Subcutaneous adipose tissue (tissue), 4 donors: ENCODE results near the gene PCDH12. TPM values are rescaled to one million over a fixed set of nuclear protein-coding genes. Genes with fewer than 3 reads are reported as not detected.

ENCODE experiments used
- CTCF ChIP-seq: fragments of 450-650 bp; IDR thresholded peaks from one replicate; pipeline ENCODE4 v1.5.1; 2016; ENCODE audit warnings: low read depth, mild to moderate bottlenecking, control low read depth, antibody characterized with exemption, moderate library complexity
- total RNA-seq, 4 donors: library from RNA; depleted of rRNA; stranded (reverse); fragments of >200 nt; gene quantifications; one replicate each; pipeline ENCODE4 v1.1.0, GENCODE V29; 2016

The PCDH12 gene
- total RNA-seq, 4 donors from 2014 or later: 2.4 to 5.5 (median 2.5) TPM

- no peak for TF ChIP-seq CTCF
Measured at GRCh38 chr5:141954194-141954593, 3.8 kb downstream of the PCDH12 start.

GRCh38 chr5:141952020-141952419, 6.0 kb downstream of the PCDH12 start:
- no peak for TF ChIP-seq CTCF

GRCh38 chr5:141951332-141951781, 6.6 kb downstream of the PCDH12 start:
- TF ChIP-seq CTCF: no peak

- TF ChIP-seq CTCF: no peak
Measured at GRCh38 chr5:141950207-141951005, 7.6 kb downstream of the PCDH12 start.

- TF ChIP-seq CTCF: no peak
Measured at GRCh38 chr5:141949511-141949910, 8.5 kb downstream of the PCDH12 start.

GRCh38 chr5:141948812-141949211, 9.2 kb downstream of the PCDH12 start:
- TF ChIP-seq CTCF: no peak

DNA sequence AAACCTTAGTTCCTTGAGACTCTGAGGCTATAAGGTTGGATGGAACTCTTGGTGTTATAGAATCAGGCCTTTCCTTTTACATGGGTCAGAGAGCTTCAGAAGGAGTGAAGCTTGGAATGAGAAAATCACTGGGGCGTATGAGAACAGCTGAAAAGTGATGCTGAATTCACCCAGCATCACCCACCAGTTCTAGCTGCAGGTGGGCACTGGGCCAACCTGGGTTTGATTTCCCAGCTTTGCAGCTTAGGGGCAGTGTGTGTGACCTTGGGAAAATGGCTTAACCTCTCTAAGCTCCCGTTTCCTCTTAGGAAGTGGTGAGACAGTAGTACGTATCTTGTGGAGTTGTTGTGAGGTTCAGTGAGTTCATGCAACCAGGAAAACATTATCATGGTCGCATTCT, 10.7 kb downstream of the PCDH12 start:
- TF ChIP-seq CTCF: no peak
